SK-N-SH (cell line): Measurements from ENCODE around the gene RRBP1. TPM values are rescaled to one million over a fixed set of nuclear protein-coding genes. Genes with fewer than 3 reads are reported as not detected.

ENCODE experiments used
- CTCF ChIA-PET: fragments of 300-600, 350-600 bp; formaldehyde crosslinking; extraction: SDS; loops from one replicate; lab custom pipeline; 2021; lab: Yijun Ruan, JAX
- POLR2A ChIA-PET: fragments of 350-600 bp; sonication (Branson Sonifier 250); formaldehyde crosslinking; extraction: SDS; loops from one replicate; lab custom pipeline; 2020; ENCODE audit warnings: antibody characterized with exemption, inconsistent platforms; lab: Yijun Ruan, JAX
- DNase-seq: peaks from one replicate; pipeline ENCODE4 v3.0.0; 2012
- H2AFZ ChIP-seq: fragments of 200-600 bp; sonication (generic); 2 replicates; pipeline ENCODE4 v1.8.1; 2016; ENCODE audit warnings: antibody characterized with exemption, mild to moderate bottlenecking, low read depth
- H3F3A ChIP-seq: fragments of 200-600 bp; sonication (generic); replicated peaks from 2 replicates; pipeline ENCODE3; 2016; ENCODE audit warnings: antibody characterized with exemption, mild to moderate bottlenecking; ENCODE audit not compliant: insufficient read depth
- H3K27ac ChIP-seq, 2 experiments: fragments of 200-500 bp in 1 of 2; fragments of 200-600 bp in 1 of 2; sonication (Bioruptor generic) in 1 of 2; sonication (generic), shearing (Covaris generic) in 1 of 2; 2 replicates each; pipeline versions ENCODE4 v1.5.1 to v1.6.1; 2014 to 2016; ENCODE audit warnings: low read depth in 2 of 2, inconsistent platforms in 1 of 2, low read length in 1 of 2, mild to moderate bottlenecking in 1 of 2, mixed read lengths in 1 of 2
- H3K27me3 ChIP-seq: fragments of 200-600 bp; sonication (generic), shearing (Covaris generic); 2 replicates; pipeline ENCODE4 v1.6.1; 2016; ENCODE audit warnings: mixed run types; ENCODE audit not compliant: insufficient read depth
- H3K36me3 ChIP-seq, 2 experiments: fragments of 200-500 bp in 1 of 2; fragments of 200-600 bp in 1 of 2; sonication (Bioruptor generic) in 1 of 2; sonication (generic) in 1 of 2; replicated peaks in 1 of 2; 2 replicates each; pipeline versions ENCODE3 to v1.5.1; 2014 to 2016; ENCODE audit warnings: low read length in 1 of 2, mild to moderate bottlenecking in 1 of 2; ENCODE audit not compliant: insufficient read depth in 2 of 2, control insufficient read depth in 1 of 2
- H3K4me1 ChIP-seq, 2 experiments: fragments of 200-500 bp in 1 of 2; fragments of 200-600 bp in 1 of 2; sonication (Bioruptor generic) in 1 of 2; sonication (generic), shearing (Covaris generic) in 1 of 2; 2 replicates each; pipeline versions ENCODE4 v1.5.1 to v1.6.1; 2014 to 2016; ENCODE audit warnings: low read depth in 1 of 2, low read length in 1 of 2, mixed run types in 1 of 2; ENCODE audit not compliant: insufficient read depth in 2 of 2, control insufficient read depth in 1 of 2
- H3K4me2 ChIP-seq: fragments of 200-600 bp; sonication (generic), shearing (Covaris generic); 2 replicates; pipeline ENCODE4 v1.6.1; 2017; ENCODE audit warnings: mixed run types
- H3K4me3 ChIP-seq, 2 experiments: fragments of 200-500 bp in 1 of 2; fragments of 200-600 bp in 1 of 2; sonication (Bioruptor generic) in 1 of 2; sonication (generic), shearing (Covaris generic) in 1 of 2; 2 replicates each; pipeline versions ENCODE4 v1.5.1 to v1.8.1; 2014 to 2016; ENCODE audit warnings: low read depth in 2 of 2, inconsistent platforms in 1 of 2, low read length in 1 of 2, mild to moderate bottlenecking in 1 of 2, mixed read lengths in 1 of 2, moderate library complexity in 1 of 2
- H3K79me2 ChIP-seq: fragments of 200-600 bp; sonication (generic); 2 replicates; pipeline ENCODE4 v1.8.1; 2017; ENCODE audit warnings: mild to moderate bottlenecking; ENCODE audit not compliant: insufficient read depth
- H3K9ac ChIP-seq: fragments of 200-600 bp; sonication (generic); 2 replicates; pipeline ENCODE4 v1.6.1; 2017; ENCODE audit warnings: mixed run types
- H3K9me2 ChIP-seq: fragments of 200-600 bp; sonication (generic); 2 replicates; pipeline ENCODE4 v1.6.1; 2017; ENCODE audit warnings: mixed run types
- H3K9me3 ChIP-seq: fragments of 200-600 bp; sonication (generic); 2 replicates; pipeline ENCODE4 v1.6.1; 2017; ENCODE audit warnings: mixed run types, mild to moderate bottlenecking, moderate library complexity
- H4K20me1 ChIP-seq: fragments of 200-600 bp; sonication (generic); 2 replicates; pipeline ENCODE4 v1.6.1; 2017; ENCODE audit warnings: mild to moderate bottlenecking, mixed run types; ENCODE audit not compliant: insufficient read depth
- CHD2 ChIP-seq: fragments of 150-350 bp; IDR thresholded peaks from 2 replicates; pipeline ENCODE4 v1.6.1; 2018; ENCODE audit warnings: low read length; ENCODE audit not compliant: partially characterized antibody
- EZH2phosphoT487 ChIP-seq: fragments of 200-600 bp; sonication (generic); IDR thresholded peaks from 2 replicates; pipeline ENCODE4 v1.6.1; 2017; ENCODE audit warnings: low read depth, mixed run types, mild to moderate bottlenecking, antibody characterized with exemption, moderate library complexity, borderline replicate concordance
- FOSL2 ChIP-seq: IDR thresholded peaks from 2 replicates; pipeline ENCODE4 v1.4.0; 2012; ENCODE audit warnings: low read depth, mild to moderate bottlenecking, moderate library complexity, borderline replicate concordance
- FOXJ3 ChIP-seq: sonication (generic); formaldehyde crosslinking; IDR thresholded peaks from 2 replicates; pipeline ENCODE4 v1.5.1; 2020; ENCODE audit warnings: mild to moderate bottlenecking, missing genetic modification reagents
- FOXM1 ChIP-seq: IDR thresholded peaks from 2 replicates; pipeline ENCODE4 v1.4.0; 2012; ENCODE audit warnings: low read depth, mild to moderate bottlenecking
- GATA2 ChIP-seq: sonication (generic); formaldehyde crosslinking; IDR thresholded peaks from 2 replicates; pipeline ENCODE4 v1.5.0; 2020; ENCODE audit warnings: mild to moderate bottlenecking, missing genetic modification reagents
- MXI1 ChIP-seq: IDR thresholded peaks from 2 replicates; pipeline ENCODE4 v1.6.1; 2012; ENCODE audit warnings: mild to moderate bottlenecking, low read depth, low read length, improper control_type of control experiment
- REST ChIP-seq: IDR thresholded peaks from 2 replicates; pipeline ENCODE4 v1.6.1; 2012; ENCODE audit warnings: mild to moderate bottlenecking, low read depth, low read length, moderate library complexity
- RXRA ChIP-seq: IDR thresholded peaks from 2 replicates; pipeline ENCODE4 v1.4.0; 2012; ENCODE audit warnings: low read depth, mild to moderate bottlenecking, borderline replicate concordance
- TEAD4 ChIP-seq: IDR thresholded peaks from 2 replicates; pipeline ENCODE4 v1.4.0; 2012; ENCODE audit warnings: mild to moderate bottlenecking, borderline replicate concordance; ENCODE audit not compliant: insufficient read depth
- USF1 ChIP-seq: IDR thresholded peaks from 2 replicates; pipeline ENCODE4 v1.4.0; 2012; ENCODE audit warnings: low read depth, borderline replicate concordance
- YY1 ChIP-seq: IDR thresholded peaks from 2 replicates; pipeline ENCODE4 v1.4.0; 2012; ENCODE audit warnings: low read depth, mild to moderate bottlenecking
- WGBS: methylation state at CpG from one replicate; pipeline ENCODE4 v1.1.6; 2017; ENCODE audit warnings: low lambda C conversion rate; 5-methylcytosine and 5-hydroxymethylcytosine counted together
- polyA plus RNA-seq, 3 experiments: library from polyadenylated mRNA; depleted of rRNA; stranded (reverse); fragments of >200 nt; gene quantifications; 2 replicates each; pipeline ENCODE4 v1.2.3, GENCODE V29; 2012
- TF ChIP-seq, protein P1 (sequence below): IDR thresholded peaks from 2 replicates; pipeline ENCODE4; 2012
- TF ChIP-seq, protein P2 (sequence below): IDR thresholded peaks from 2 replicates; pipeline ENCODE4 v1.4.0; 2012; ENCODE audit warnings: low read depth
- TF ChIP-seq, protein P3 (sequence below): fragments of 150-350 bp; IDR thresholded peaks from 2 replicates; pipeline ENCODE4 v1.6.1; 2017; ENCODE audit warnings: antibody characterized with exemption, low read length, low read depth, borderline replicate concordance

RRBP1 gene
- polyA plus RNA-seq, 1 of the 3 experiments (the other 2 are of a cell fraction), result 50.2 TPM

DNA sequence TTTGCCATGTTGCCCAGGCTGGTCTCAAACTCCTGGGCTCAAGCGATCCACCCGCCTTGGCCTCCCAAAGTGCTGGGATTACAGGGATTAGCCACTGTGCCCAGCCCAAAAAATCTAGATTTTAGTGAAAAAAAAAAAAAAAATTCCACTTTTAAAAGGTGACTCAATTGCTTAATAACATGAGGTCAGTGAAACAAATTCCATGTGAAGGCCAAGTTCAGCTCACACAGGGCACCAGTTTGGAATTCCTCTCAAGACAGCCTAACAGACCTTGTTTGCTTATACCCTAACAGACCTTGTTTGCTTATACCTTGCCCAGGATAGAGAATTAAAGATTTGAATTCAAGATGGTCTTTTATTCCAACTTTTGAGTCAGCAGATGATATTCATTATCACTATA is 5.1 kb downstream of the RRBP1 start (continued):
- TF ChIP-seq USF1, result no peak
- TF ChIP-seq YY1, result no peak

DNA sequence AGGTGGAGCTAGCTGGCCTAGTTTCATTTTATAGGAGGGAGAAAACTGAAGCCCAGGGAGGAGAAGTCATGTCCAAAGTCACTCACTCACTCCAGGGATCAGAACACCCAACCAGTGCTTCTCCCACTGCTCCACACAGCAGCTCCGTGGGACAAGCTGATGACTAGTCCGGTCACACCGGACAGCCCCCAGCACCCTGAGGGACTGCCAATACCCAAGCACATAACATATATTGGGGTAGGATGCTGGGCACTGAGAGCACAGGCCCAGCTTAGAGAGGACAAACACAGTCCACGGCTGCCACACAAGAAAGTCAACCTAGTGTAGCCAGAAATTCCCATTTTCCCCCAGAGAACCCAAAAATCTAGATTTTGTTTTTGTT is 5.7 kb downstream of the RRBP1 start:
- Histone ChIP-seq H3F3A (no peaks in the 10 kb centered on the region), H3K27ac (no peak overlapping the region), H3K4me1 (peaks cover 8 to 14% of the 10 kb centered on the region in 2 experiments; a peak in 2 of 4 replicates), H3K9ac (no peak overlapping the region), H3K36me3 (peaks cover 6 to 42% of the 10 kb centered on the region in 2 experiments), H3K9me2 (no peaks in the 10 kb centered on the region), H3K27me3 (no peaks in the 10 kb centered on the region), H3K4me2 (no peak overlapping the region), H4K20me1 (peaks cover 93% of the 10 kb centered on the region), H2AFZ (no peak overlapping the region), H3K4me3 (no peak overlapping the region), H3K9me3 (no peaks in the 10 kb centered on the region), H3K79me2 (peaks cover 96% of the 10 kb centered on the region)
- ChIA-PET POLR2A (no interaction called here), CTCF (interaction anchor here (1.2 to 2.3 kb wide), 3 partner anchors 9 to 263 kb away, joined by 3 to 8 read pairs (median 5); no protein-coding TSS in a partner anchor)
- whole genome bisulfite sequencing, result 100% methylated on average over 4 of the region's 4 CpGs
- TF ChIP-seq CHD2, result no peak
- TF ChIP-seq FOSL2, result no peak
- no peak for DNase-seq

GRCh38 chr20:17675519-17676377 is 6.3 kb downstream of the RRBP1 start:
- CTCF ChIA-PET, result interaction anchor here (1.1 to 2.3 kb wide), 4 partner anchors 9 to 263 kb away, joined by 3 to 8 read pairs (median 4); no protein-coding TSS in a partner anchor
- POLR2A ChIA-PET, result no interaction called here
- TF ChIP-seq CHD2, result no peak
- no peak for TF ChIP-seq MXI1
- TF ChIP-seq TEAD4, result no peak
- TF ChIP-seq, protein P1, sequence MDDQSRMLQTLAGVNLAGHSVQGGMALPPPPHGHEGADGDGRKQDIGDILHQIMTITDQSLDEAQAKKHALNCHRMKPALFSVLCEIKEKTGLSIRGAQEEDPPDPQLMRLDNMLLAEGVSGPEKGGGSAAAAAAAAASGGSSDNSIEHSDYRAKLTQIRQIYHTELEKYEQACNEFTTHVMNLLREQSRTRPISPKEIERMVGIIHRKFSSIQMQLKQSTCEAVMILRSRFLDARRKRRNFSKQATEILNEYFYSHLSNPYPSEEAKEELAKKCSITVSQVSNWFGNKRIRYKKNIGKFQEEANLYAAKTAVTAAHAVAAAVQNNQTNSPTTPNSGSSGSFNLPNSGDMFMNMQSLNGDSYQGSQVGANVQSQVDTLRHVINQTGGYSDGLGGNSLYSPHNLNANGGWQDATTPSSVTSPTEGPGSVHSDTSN, result no peak
- no peak for TF ChIP-seq FOXM1
- no peak for TF ChIP-seq EZH2phosphoT487
- no peak for TF ChIP-seq RXRA
- TF ChIP-seq FOXJ3 (CRISPR knock-in tag), result no peak
- TF ChIP-seq, protein P2, sequence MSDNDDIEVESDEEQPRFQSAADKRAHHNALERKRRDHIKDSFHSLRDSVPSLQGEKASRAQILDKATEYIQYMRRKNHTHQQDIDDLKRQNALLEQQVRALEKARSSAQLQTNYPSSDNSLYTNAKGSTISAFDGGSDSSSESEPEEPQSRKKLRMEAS, result no peak
- no peak for TF ChIP-seq GATA2 (CRISPR knock-in tag)
- no peak for TF ChIP-seq REST
- no peak for TF ChIP-seq USF1
- TF ChIP-seq, protein P3, sequence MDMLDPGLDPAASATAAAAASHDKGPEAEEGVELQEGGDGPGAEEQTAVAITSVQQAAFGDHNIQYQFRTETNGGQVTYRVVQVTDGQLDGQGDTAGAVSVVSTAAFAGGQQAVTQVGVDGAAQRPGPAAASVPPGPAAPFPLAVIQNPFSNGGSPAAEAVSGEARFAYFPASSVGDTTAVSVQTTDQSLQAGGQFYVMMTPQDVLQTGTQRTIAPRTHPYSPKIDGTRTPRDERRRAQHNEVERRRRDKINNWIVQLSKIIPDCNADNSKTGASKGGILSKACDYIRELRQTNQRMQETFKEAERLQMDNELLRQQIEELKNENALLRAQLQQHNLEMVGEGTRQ, result no peak

More at GRCh38 chr20:17675519-17676377, 6.3 kb downstream of the RRBP1 start:
- DNase-seq, result no peak
- Histone ChIP-seq H3K4me1 (peaks cover 8 to 13% of the 10 kb centered on the region in 2 experiments; a peak in 2 of 4 replicates), H3K4me2 (no peak overlapping the region), H3K27ac (no peak overlapping the region), H3K4me3 (no peak overlapping the region), H3K79me2 (peaks cover 100% of the 10 kb centered on the region), H2AFZ (no peak overlapping the region), H3K36me3 (peaks cover 6 to 42% of the 10 kb centered on the region in 2 experiments), H3K9ac (no peak overlapping the region), H4K20me1 (peaks cover 97% of the 10 kb centered on the region), H3F3A (no peaks in the 10 kb centered on the region), H3K27me3 (no peaks in the 10 kb centered on the region), H3K9me3 (no peaks in the 10 kb centered on the region), H3K9me2 (no peaks in the 10 kb centered on the region)
- WGBS, result 89% methylated on average over 13 of the region's 13 CpGs
